Neural crest cell (in vitro differentiated cells): Measurements from ENCODE around the gene PODN. TPM values are rescaled to one million over a fixed set of nuclear protein-coding genes. Genes with fewer than 3 reads are reported as not detected.

Experiments used
- DNase-seq: peaks from one replicate; pipeline ENCODE4 v3.0.0; 2021; ENCODE audit warnings: low read depth, mixed read lengths, low spot score
- H3K27ac Mint-ChIP-seq: one replicate; pipeline ENCODE4 v1.8.0; 2021; ENCODE audit warnings: mild to moderate bottlenecking, mixed read lengths; ENCODE audit not compliant: unreplicated experiment
- H3K27me3 Mint-ChIP-seq: 2 replicates; pipeline ENCODE4 v1.8.0; 2021; ENCODE audit warnings: low read depth, mild to moderate bottlenecking, mixed read lengths
- H3K36me3 Mint-ChIP-seq: 2 replicates; pipeline ENCODE4 v1.8.0; 2021; ENCODE audit warnings: low read depth, mild to moderate bottlenecking, mixed read lengths
- H3K4me1 Mint-ChIP-seq: 2 replicates; pipeline ENCODE4 v1.8.0; 2021; ENCODE audit warnings: mixed read lengths
- H3K4me3 Mint-ChIP-seq: one replicate; pipeline ENCODE4 v1.8.0; 2021; ENCODE audit warnings: mild to moderate bottlenecking, mixed read lengths
- H3K9me3 Mint-ChIP-seq: 2 replicates; pipeline ENCODE4 v1.8.0; 2021; ENCODE audit warnings: mixed read lengths
- CTCF ChIP-seq: fragments of 200-600 bp; sonication (generic); conservative IDR thresholded peaks from 2 replicates; pipeline ENCODE4 v1.5.0; 2021; ENCODE audit warnings: antibody characterized with exemption, mild to moderate bottlenecking
- total RNA-seq: library from RNA; stranded (reverse); gene quantifications from 2 replicates; pipeline ENCODE4 v1.2.1, GENCODE V29; 2021

Gene PODN
- total RNA-seq, 1 donor from 2014 or later: 0.65 TPM

GRCh38 chr1:53026254-53026653, 35.8 kb upstream of the PODN start:
- no peak overlapping the region for H3K27ac Mint-ChIP-seq
- H3K4me3 Mint-ChIP-seq: no peak overlapping the region
- no peak for TF ChIP-seq CTCF
- no peaks in the 10 kb centered on the region for H3K9me3 Mint-ChIP-seq
- no peaks in the 10 kb centered on the region for H3K4me1 Mint-ChIP-seq
- DNase-seq: no peak
- H3K36me3 Mint-ChIP-seq: no peaks in the 10 kb centered on the region
- no peaks in the 10 kb centered on the region for H3K27me3 Mint-ChIP-seq

- Mint-ChIP-seq H3K36me3 (peaks cover 5% of the 10 kb centered on the region), H3K9me3 (no peaks in the 10 kb centered on the region), H3K4me3 (no peak overlapping the region), H3K27me3 (no peaks in the 10 kb centered on the region), H3K27ac (no peak overlapping the region), H3K4me1 (no peaks in the 10 kb centered on the region)
- no peak for TF ChIP-seq CTCF
- no peak for DNase-seq
These were observed 30.3 kb upstream of the PODN start for GRCh38 chr1:53031732-53032131.

GRCh38 chr1:53037159-53037558, 24.9 kb upstream of the PODN start:
- Mint-ChIP-seq H3K27me3 (no peaks in the 10 kb centered on the region), H3K4me3 (no peak overlapping the region), H3K9me3 (no peaks in the 10 kb centered on the region), H3K36me3 (peaks cover 4% of the 10 kb centered on the region), H3K4me1 (no peaks in the 10 kb centered on the region), H3K27ac (no peak overlapping the region)
- TF ChIP-seq CTCF: no peak
- no peak for DNase-seq

- H3K4me1 Mint-ChIP-seq: no peaks in the 10 kb centered on the region
- H3K9me3 Mint-ChIP-seq: no peaks in the 10 kb centered on the region
- no peak for DNase-seq
- TF ChIP-seq CTCF: no peak
- H3K4me3 Mint-ChIP-seq: no peak overlapping the region
- H3K27ac Mint-ChIP-seq: no peak overlapping the region
- H3K36me3 Mint-ChIP-seq: no peaks in the 10 kb centered on the region
- no peaks in the 10 kb centered on the region for H3K27me3 Mint-ChIP-seq
These were observed 23.4 kb upstream of the PODN start for GRCh38 chr1:53038566-53038965.

- H3K36me3 Mint-ChIP-seq: no peaks in the 10 kb centered on the region
- no peak for TF ChIP-seq CTCF
- no peaks in the 10 kb centered on the region for H3K27me3 Mint-ChIP-seq
- no peak overlapping the region for H3K4me3 Mint-ChIP-seq
- no peak for DNase-seq
- no peaks in the 10 kb centered on the region for H3K9me3 Mint-ChIP-seq
- H3K4me1 Mint-ChIP-seq: peaks cover 5% of the 10 kb centered on the region
- H3K27ac Mint-ChIP-seq: no peak overlapping the region
These were observed 18.7 kb upstream of the PODN start for GRCh38 chr1:53043271-53043670.

- Mint-ChIP-seq H3K9me3 (no peaks in the 10 kb centered on the region), H3K36me3 (no peaks in the 10 kb centered on the region), H3K4me1 (peaks cover 16% of the 10 kb centered on the region), H3K27ac (no peak overlapping the region), H3K27me3 (no peaks in the 10 kb centered on the region), H3K4me3 (no peak overlapping the region)
- no peak for DNase-seq
- TF ChIP-seq CTCF: no peak
These were observed 17.1 kb upstream of the PODN start for GRCh38 chr1:53044926-53045325.
